CD4-positive, alpha-beta memory T cell (primary cell): ENCODE measurements around the gene DCTN5. TPM values are rescaled to one million over a fixed set of nuclear protein-coding genes. Genes with fewer than 3 reads are reported as not detected.
"Not testable (repeated sequence)": the region's sequence is repeated elsewhere in the genome, so short reads cannot be mapped to it uniquely, and the experiment has no call there.

Source experiments
- CTCF ChIA-PET: fragments of 350-600 bp; sonication (Branson Sonifier 250); formaldehyde crosslinking; loops from one replicate; lab custom pipeline; 2021; ENCODE audit warnings: inconsistent platforms; ENCODE audit not compliant: partially characterized antibody; lab: Charles Lee
- POLR2A ChIA-PET: fragments of 350-600 bp; sonication (Branson Sonifier 250); formaldehyde crosslinking; loops from one replicate; lab custom pipeline; 2021; ENCODE audit not compliant: partially characterized antibody; lab: Charles Lee
- DNase-seq, 5 donors: peaks; one replicate each; pipeline versions ENCODE4 v3.0.0 to v3.0.0-alpha.2; 2020 to 2022; ENCODE audit warnings: mixed read lengths in 1 of 5
- H3K27ac ChIP-seq: one replicate; pipeline ENCODE4 v1.7.0; 2013; ENCODE audit warnings: low read depth, low read length
- H3K27me3 ChIP-seq: 2 replicates; pipeline ENCODE4 v1.7.0; 2013; ENCODE audit warnings: mild to moderate bottlenecking, low read length, moderate library complexity; ENCODE audit not compliant: insufficient read depth
- H3K36me3 ChIP-seq: 2 replicates; pipeline ENCODE4 v1.7.0; 2013; ENCODE audit warnings: mild to moderate bottlenecking, low read length, moderate library complexity; ENCODE audit not compliant: insufficient read depth
- H3K4me1 ChIP-seq: 2 replicates; pipeline ENCODE4 v1.7.0; 2013; ENCODE audit warnings: mild to moderate bottlenecking, low read length, moderate library complexity; ENCODE audit not compliant: insufficient read depth
- H3K4me3 ChIP-seq, 2 donors: one replicate each; pipeline ENCODE4 v1.7.0; 2013; ENCODE audit warnings: low read length in 2 of 2, mild to moderate bottlenecking in 1 of 2
- H3K9me3 ChIP-seq, 2 donors: one replicate each; pipeline ENCODE4 v1.7.0; 2013; ENCODE audit warnings: low read length in 2 of 2, control low read depth in 1 of 2; ENCODE audit not compliant: control insufficient read depth in 1 of 2
- H3K27ac Mint-ChIP-seq, 7 donors: one replicate each; pipeline ENCODE4 v1.8.0; 2020 to 2021; ENCODE audit warnings: mixed read lengths in 7 of 7, mild to moderate bottlenecking in 6 of 7, inconsistent platforms in 3 of 7, moderate library complexity in 3 of 7
- H3K27me3 Mint-ChIP-seq, 2 donors: one replicate each; pipeline ENCODE4 v1.8.0; 2020 to 2021; ENCODE audit warnings: mixed read lengths in 2 of 2
- H3K36me3 Mint-ChIP-seq, 2 donors: one replicate each; pipeline ENCODE4 v1.8.0; 2020 to 2021; ENCODE audit warnings: mixed read lengths in 2 of 2, inconsistent platforms in 1 of 2, mild to moderate bottlenecking in 1 of 2
- H3K4me1 Mint-ChIP-seq, 4 donors: one replicate each; pipeline ENCODE4 v1.8.0; 2020 to 2021; ENCODE audit warnings: mixed read lengths in 4 of 4, mild to moderate bottlenecking in 1 of 4
- H3K4me3 Mint-ChIP-seq, 8 donors: one replicate each; pipeline ENCODE4 v1.8.0; 2020 to 2021; ENCODE audit warnings: mixed read lengths in 8 of 8, mild to moderate bottlenecking in 7 of 8, moderate library complexity in 6 of 8, inconsistent platforms in 3 of 8
- H3K9me3 Mint-ChIP-seq, 8 donors: one replicate each; pipeline ENCODE4 v1.8.0; 2020 to 2021; ENCODE audit warnings: mixed read lengths in 8 of 8, mild to moderate bottlenecking in 5 of 8, inconsistent platforms in 3 of 8, moderate library complexity in 1 of 8
- intact Hi-C: fragments of 100-400 bp; cut with micrococcal nuclease; formaldehyde crosslinking; loops from one replicate; pipeline ENCODE4 v1.15.1; 2023
- polyA plus RNA-seq, 2 donors: library from polyadenylated mRNA; unstranded; fragments of 300-500 nt; fragmentation: Illumina TruSeq; gene quantifications; one replicate each; pipeline ENCODE4 v1.2.3, GENCODE V29; 2021
- total RNA-seq, 2 experiments: library from RNA; stranded (reverse); gene quantifications; one replicate each; pipeline ENCODE4 v1.2.3, GENCODE V29; 2021

Gene DCTN5
- total and polyA plus RNA-seq, 4 experiments from 2014 or later = 55.8 to 60.2 (median 57.7) TPM

- H3K4me3 Mint-ChIP-seq = no peak overlapping the region
- Histone ChIP-seq H3K4me1 (no peaks in the 10 kb centered on the region), H3K36me3 (peaks cover 28% of the 10 kb centered on the region), H3K27ac (no peak overlapping the region), H3K9me3 (no peaks in the 10 kb centered on the region), H3K4me3 (no peak overlapping the region), H3K27me3 (no peaks in the 10 kb centered on the region)
- peak overlapping the region in 1 of 7 donors; percentile 29 for H3K27ac Mint-ChIP-seq
- CTCF ChIA-PET = no interaction called here
- no peaks in the 10 kb centered on the region for H3K9me3 Mint-ChIP-seq
- POLR2A ChIA-PET = no interaction called here
- peaks cover 0 to 8% (median under 1%) of the 10 kb centered on the region in 4 donors for H3K4me1 Mint-ChIP-seq
- DNase-seq = no peak
- H3K27me3 Mint-ChIP-seq = no peaks in the 10 kb centered on the region
- H3K36me3 Mint-ChIP-seq = peaks cover 19 to 48% of the 10 kb centered on the region in 2 donors
- intact Hi-C loops = no loop called here
Observed at GRCh38 chr16:23629516-23629915, 11.8 kb upstream of the DCTN5 start.

GRCh38 chr16:23631874-23632273 lies 9.4 kb upstream of the DCTN5 start:
- H3K4me3 ChIP-seq, H3K9me3 Mint-ChIP-seq, H3K9me3 ChIP-seq, CTCF ChIA-PET, intact Hi-C loops, H3K27ac ChIP-seq, H3K4me1 Mint-ChIP-seq, H3K4me3 Mint-ChIP-seq, H3K27me3 ChIP-seq, DNase-seq, H3K4me1 ChIP-seq, H3K27me3 Mint-ChIP-seq, POLR2A ChIA-PET: not testable (repeated sequence)
- H3K36me3 ChIP-seq = peaks cover 25% of the 10 kb centered on the region
- H3K27ac Mint-ChIP-seq = peak overlapping the region in 1 of 7 donors; percentile 13
- peaks cover 28 to 53% of the 10 kb centered on the region in 2 donors for H3K36me3 Mint-ChIP-seq

GRCh38 chr16:23634461-23635036 lies 6.7 kb upstream of the DCTN5 start:
- no peak overlapping the region for H3K4me3 ChIP-seq
- peaks cover 25 to 41% of the 10 kb centered on the region in 2 donors for H3K36me3 Mint-ChIP-seq
- H3K4me1 Mint-ChIP-seq = peaks cover 2 to 14% (median 4%) of the 10 kb centered on the region in 4 donors
- POLR2A ChIA-PET = no interaction called here
- no peak overlapping the region for H3K4me3 Mint-ChIP-seq
- peak in 1 of 5 donors; percentile 25 for DNase-seq
- intact Hi-C loops = no loop called here
- no peaks in the 10 kb centered on the region for H3K9me3 ChIP-seq
- peaks cover 16% of the 10 kb centered on the region for H3K36me3 ChIP-seq
- H3K27ac ChIP-seq = no peak overlapping the region
- no peaks in the 10 kb centered on the region for H3K27me3 ChIP-seq
- peak overlapping the region in 2 of 7 donors; percentile 23 to 37 for H3K27ac Mint-ChIP-seq
- H3K4me1 ChIP-seq = no peaks in the 10 kb centered on the region
- CTCF ChIA-PET = no interaction called here
- H3K27me3 Mint-ChIP-seq = no peaks in the 10 kb centered on the region
- no peaks in the 10 kb centered on the region for H3K9me3 Mint-ChIP-seq

GRCh38 chr16:23635958-23636357 lies 5.3 kb upstream of the DCTN5 start:
- ChIA-PET POLR2A (no interaction called here), CTCF (no interaction called here)
- Histone ChIP-seq H3K4me3 (no peak overlapping the region), H3K4me1 (peaks cover 10% of the 10 kb centered on the region), H3K27ac (no peak overlapping the region), H3K27me3 (no peaks in the 10 kb centered on the region), H3K9me3 (no peaks in the 10 kb centered on the region), H3K36me3 (peaks cover 9% of the 10 kb centered on the region)
- Mint-ChIP-seq H3K9me3 (no peaks in the 10 kb centered on the region), H3K4me1 (peaks cover 9 to 25% (median 14%) of the 10 kb centered on the region in 4 donors), H3K27me3 (no peaks in the 10 kb centered on the region), H3K36me3 (peaks cover 21 to 41% of the 10 kb centered on the region in 2 donors), H3K4me3 (no peak overlapping the region), H3K27ac (peak overlapping the region in 2 of 7 donors; percentile 26 to 31)
- no peak for DNase-seq
- intact Hi-C loops = no loop called here

- Mint-ChIP-seq H3K36me3 (peaks cover 21 to 41% of the 10 kb centered on the region in 2 donors), H3K27ac (peak overlapping the region; percentile 92 to 99 (median 96)), H3K27me3 (no peaks in the 10 kb centered on the region), H3K9me3 (no peaks in the 10 kb centered on the region), H3K4me1 (peaks cover 19 to 43% (median 32%) of the 10 kb centered on the region in 4 donors), H3K4me3 (peak overlapping the region; percentile 98 to 100 (median 99))
- peaks cover 7% of the 10 kb centered on the region for H3K36me3 ChIP-seq
- peak overlapping the region; percentile 82 to 100 for H3K4me3 ChIP-seq
- peak in 2 of 5 donors; percentile 2 for DNase-seq
- intact Hi-C loops = no loop called here
- peaks cover 20% of the 10 kb centered on the region for H3K4me1 ChIP-seq
- POLR2A ChIA-PET = interaction anchor here (1.8 kb wide), 1 partner anchor 44 kb away, joined by 7 read pairs; the partner anchor contains the start of gene NDUFAB1
- CTCF ChIA-PET = interaction anchor here (1.0 kb wide), 1 partner anchor 37 kb away, joined by 3 read pairs; no protein-coding TSS in a partner anchor
- no peaks in the 10 kb centered on the region for H3K9me3 ChIP-seq
- H3K27me3 ChIP-seq = no peaks in the 10 kb centered on the region
- peak overlapping the region; percentile 85 for H3K27ac ChIP-seq
Observed at GRCh38 chr16:23640615-23640930, 693 bp upstream of the DCTN5 start.

- CTCF ChIA-PET = interaction anchor here (0.6 kb wide), 1 partner anchor 371 kb away, joined by 3 read pairs; no protein-coding TSS in a partner anchor
- Histone ChIP-seq H3K4me3 (peak overlapping the region; percentile 82 to 100), H3K4me1 (peaks cover 20% of the 10 kb centered on the region), H3K9me3 (no peaks in the 10 kb centered on the region), H3K36me3 (peaks cover 6% of the 10 kb centered on the region), H3K27me3 (no peaks in the 10 kb centered on the region), H3K27ac (peak overlapping the region; percentile 85)
- H3K9me3 Mint-ChIP-seq = no peaks in the 10 kb centered on the region
- no peaks in the 10 kb centered on the region for H3K27me3 Mint-ChIP-seq
- POLR2A ChIA-PET = interaction anchor here (1.1 to 1.8 kb wide), 3 partner anchors 36 to 85 kb away, joined by 4 to 7 read pairs (median 4); partner anchors contain the start of genes EARS2, NDUFAB1, PLK1 and UBFD1
- peak overlapping the region; percentile 96 to 99 (median 98) for H3K27ac Mint-ChIP-seq
- intact Hi-C loops = no loop called here
- peaks cover 29 to 57% (median 44%) of the 10 kb centered on the region in 4 donors for H3K4me1 Mint-ChIP-seq
- H3K4me3 Mint-ChIP-seq = peak overlapping the region; percentile 98 to 100 (median 99)
- DNase-seq = peak in 1 of 5 donors; percentile 29
- H3K36me3 Mint-ChIP-seq = peaks cover 32 to 47% of the 10 kb centered on the region in 2 donors
Observed at GRCh38 chr16:23642246-23642774, 1.0 kb downstream of the DCTN5 start.

GRCh38 chr16:23650674-23651416 lies 9.6 kb downstream of the DCTN5 start:
- peaks cover 61 to 64% of the 10 kb centered on the region in 2 donors for H3K36me3 Mint-ChIP-seq
- intact Hi-C loops = no loop called here
- H3K4me3 Mint-ChIP-seq = no peak overlapping the region
- Histone ChIP-seq H3K4me1 (no peaks in the 10 kb centered on the region), H3K27ac (no peak overlapping the region), H3K27me3 (no peaks in the 10 kb centered on the region), H3K36me3 (peaks cover 10% of the 10 kb centered on the region), H3K4me3 (no peak overlapping the region), H3K9me3 (no peaks in the 10 kb centered on the region)
- H3K4me1 Mint-ChIP-seq = peaks cover 23 to 38% (median 29%) of the 10 kb centered on the region in 4 donors
- ChIA-PET CTCF (interaction anchor here (0.7 kb wide), 1 partner anchor 17 kb away, joined by 3 read pairs; no protein-coding TSS in a partner anchor), POLR2A (no interaction called here)
- no peaks in the 10 kb centered on the region for H3K9me3 Mint-ChIP-seq
- peak overlapping the region in 3 of 7 donors; percentile 6 to 77 (median 38) for H3K27ac Mint-ChIP-seq
- H3K27me3 Mint-ChIP-seq = no peaks in the 10 kb centered on the region
- DNase-seq = no peak
